ENCODE data around the gene SLC1A4.
"Not testable (repeated sequence)": the region's sequence is repeated elsewhere in the genome, so short reads cannot be mapped to it uniquely, and the experiment has no call there.

The SLC1A4 gene

GRCh38 chr2:64960819-64961218, 28.4 kb upstream of the SLC1A4 start:
- FAIRE-seq (no peak), DNase-seq (ENCODE audit: insufficient read length, low spot score) (no peak)
- no peak for TF ChIP-seq POLR2AphosphoS5 (IDR thresholded peaks at IDR 0.05; ENCODE audit: low read depth, low read length)
- no peak for TF ChIP-seq POU2F2 (IDR thresholded peaks at IDR 0.05; ENCODE audit: low read depth, low read length)

- not testable (repeated sequence) for DNase-seq (ENCODE audit: insufficient read length, low spot score); FAIRE-seq
These were observed 26.1 kb upstream of the SLC1A4 start for GRCh38 chr2:64963138-64963537.

- no peak for FAIRE-seq
- no peak for DNase-seq (ENCODE audit: insufficient read length, low spot score)
- TF ChIP-seq POLR2A (IDR thresholded peaks at IDR 0.05; ENCODE audit: low read depth, low read length) (no peak), POU2F2 (IDR thresholded peaks at IDR 0.05; ENCODE audit: low read depth, low read length) (no peak), SPI1 (IDR thresholded peaks at IDR 0.05; ENCODE audit: low read depth, low read length) (no peak), POLR2AphosphoS5 (IDR thresholded peaks at IDR 0.05; ENCODE audit: low read depth, low read length) (no peak), TAF1 (IDR thresholded peaks at IDR 0.05; ENCODE audit: low read depth, low read length) (no peak), PAX5 (IDR thresholded peaks at IDR 0.05; ENCODE audit: insufficient read depth, low read length, severe bottlenecking) (no peak)
These were observed 25.5 kb upstream of the SLC1A4 start for GRCh38 chr2:64963719-64964118.

GRCh38 chr2:64966017-64966416, 23.2 kb upstream of the SLC1A4 start:
- FAIRE-seq = no peak
- TF ChIP-seq POU2F2 (IDR thresholded peaks at IDR 0.05; ENCODE audit: low read depth, low read length) (no peak), SPI1 (IDR thresholded peaks at IDR 0.05; ENCODE audit: low read depth, low read length) (no peak), POLR2AphosphoS5 (IDR thresholded peaks at IDR 0.05; ENCODE audit: low read depth, low read length) (no peak), POLR2A (IDR thresholded peaks at IDR 0.05; ENCODE audit: low read depth, low read length) (no peak), PAX5 (IDR thresholded peaks at IDR 0.05; ENCODE audit: insufficient read depth, low read length, severe bottlenecking) (no peak), TAF1 (IDR thresholded peaks at IDR 0.05; ENCODE audit: low read depth, low read length) (no peak)
- DNase-seq (ENCODE audit: insufficient read length, low spot score) = no peak

- DNase-seq (ENCODE audit: insufficient read length, low spot score) (no peak), FAIRE-seq (no peak)
These were observed 22.4 kb upstream of the SLC1A4 start for GRCh38 chr2:64966839-64967238.

GRCh38 chr2:64967601-64968000, 21.6 kb upstream of the SLC1A4 start:
- TF ChIP-seq POU2F2 (IDR thresholded peaks at IDR 0.05; ENCODE audit: low read depth, low read length) (no peak), POLR2AphosphoS5 (IDR thresholded peaks at IDR 0.05; ENCODE audit: low read depth, low read length) (no peak), TAF1 (IDR thresholded peaks at IDR 0.05; ENCODE audit: low read depth, low read length) (no peak), POLR2A (IDR thresholded peaks at IDR 0.05; ENCODE audit: low read depth, low read length) (no peak), PAX5 (IDR thresholded peaks at IDR 0.05; ENCODE audit: insufficient read depth, low read length, severe bottlenecking) (no peak), SPI1 (IDR thresholded peaks at IDR 0.05; ENCODE audit: low read depth, low read length) (no peak)
- FAIRE-seq (no peak), DNase-seq (ENCODE audit: insufficient read length, low spot score) (no peak)

More at GRCh38 chr2:64966839-64967238, 22.4 kb upstream of the SLC1A4 start:
- TF ChIP-seq SPI1 (IDR thresholded peaks at IDR 0.05; ENCODE audit: low read depth, low read length) = no peak
- TF ChIP-seq POLR2AphosphoS5 (IDR thresholded peaks at IDR 0.05; ENCODE audit: low read depth, low read length) = no peak
- no peak for TF ChIP-seq TAF1 (IDR thresholded peaks at IDR 0.05; ENCODE audit: low read depth, low read length)
- no peak for TF ChIP-seq PAX5 (IDR thresholded peaks at IDR 0.05; ENCODE audit: insufficient read depth, low read length, severe bottlenecking)
- TF ChIP-seq POLR2A (IDR thresholded peaks at IDR 0.05; ENCODE audit: low read depth, low read length) = no peak
- TF ChIP-seq POU2F2 (IDR thresholded peaks at IDR 0.05; ENCODE audit: low read depth, low read length) = no peak

GRCh38 chr2:64969086-64969485, 20.1 kb upstream of the SLC1A4 start:
- not testable (repeated sequence) for FAIRE-seq; DNase-seq (ENCODE audit: insufficient read length, low spot score)

GRCh38 chr2:64970495-64970894, 18.7 kb upstream of the SLC1A4 start:
- FAIRE-seq = no peak
- TF ChIP-seq SPI1 (IDR thresholded peaks at IDR 0.05; ENCODE audit: low read depth, low read length) = no peak
- no peak for TF ChIP-seq PAX5 (IDR thresholded peaks at IDR 0.05; ENCODE audit: insufficient read depth, low read length, severe bottlenecking)
- TF ChIP-seq POLR2A (IDR thresholded peaks at IDR 0.05; ENCODE audit: low read depth, low read length) = no peak
- no peak for TF ChIP-seq TAF1 (IDR thresholded peaks at IDR 0.05; ENCODE audit: low read depth, low read length)
- no peak for TF ChIP-seq POLR2AphosphoS5 (IDR thresholded peaks at IDR 0.05; ENCODE audit: low read depth, low read length)
- TF ChIP-seq POU2F2 (IDR thresholded peaks at IDR 0.05; ENCODE audit: low read depth, low read length) = no peak
- no peak for DNase-seq (ENCODE audit: insufficient read length, low spot score)

- DNase-seq (ENCODE audit: insufficient read length, low spot score) (no peak), FAIRE-seq (no peak)
- no peak for TF ChIP-seq POLR2A (IDR thresholded peaks at IDR 0.05; ENCODE audit: low read depth, low read length)
- no peak for TF ChIP-seq POLR2AphosphoS5 (IDR thresholded peaks at IDR 0.05; ENCODE audit: low read depth, low read length)
- TF ChIP-seq SPI1 (IDR thresholded peaks at IDR 0.05; ENCODE audit: low read depth, low read length) = no peak
- no peak for TF ChIP-seq PAX5 (IDR thresholded peaks at IDR 0.05; ENCODE audit: insufficient read depth, low read length, severe bottlenecking)
- TF ChIP-seq POU2F2 (IDR thresholded peaks at IDR 0.05; ENCODE audit: low read depth, low read length) = no peak
- no peak for TF ChIP-seq TAF1 (IDR thresholded peaks at IDR 0.05; ENCODE audit: low read depth, low read length)
These were observed 16.8 kb upstream of the SLC1A4 start for GRCh38 chr2:64972426-64972825.

- FAIRE-seq (no peak), DNase-seq (ENCODE audit: insufficient read length, low spot score) (no peak)
- no peak for TF ChIP-seq POLR2A (IDR thresholded peaks at IDR 0.05; ENCODE audit: low read depth, low read length)
- TF ChIP-seq POU2F2 (IDR thresholded peaks at IDR 0.05; ENCODE audit: low read depth, low read length) = no peak
- TF ChIP-seq POLR2AphosphoS5 (IDR thresholded peaks at IDR 0.05; ENCODE audit: low read depth, low read length) = no peak
- no peak for TF ChIP-seq SPI1 (IDR thresholded peaks at IDR 0.05; ENCODE audit: low read depth, low read length)
- no peak for TF ChIP-seq PAX5 (IDR thresholded peaks at IDR 0.05; ENCODE audit: insufficient read depth, low read length, severe bottlenecking)
- TF ChIP-seq TAF1 (IDR thresholded peaks at IDR 0.05; ENCODE audit: low read depth, low read length) = no peak
These were observed 16.3 kb upstream of the SLC1A4 start for GRCh38 chr2:64972876-64973275.
